Measurements from ENCODE around the gene TIGD6. TPM values are rescaled to one million over a fixed set of nuclear protein-coding genes. Genes with fewer than 3 reads are reported as not detected.

The TIGD6 gene
- total RNA-seq, 5 donors from 2014 or later (not counting 1 experiment from before 2014, with no cell fraction given): 1.7 to 4.5 (median 4.0) TPM

DNA sequence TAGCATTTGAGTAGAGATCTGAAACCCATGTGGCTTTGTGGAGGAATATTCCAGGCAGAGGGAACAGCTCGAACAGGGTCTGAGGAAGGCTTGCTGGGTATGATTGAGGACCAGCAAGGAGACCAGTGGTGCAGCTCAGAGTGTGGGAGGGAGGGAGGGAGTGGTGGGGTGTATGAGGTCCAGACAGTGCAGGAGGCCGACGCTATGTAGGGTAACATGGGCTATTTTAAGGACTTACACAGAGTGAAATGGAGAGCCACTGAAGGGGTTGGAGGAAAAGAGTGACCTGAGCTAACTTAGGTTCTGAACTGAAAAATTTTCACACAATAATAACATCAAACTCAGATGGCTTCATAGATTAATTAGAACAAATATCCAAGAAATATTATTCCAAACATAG lies 42.0 kb upstream of the TIGD6 start:
- no peak overlapping the region for H3K4me3 ChIP-seq (ENCODE audit: control insufficient read depth in 1 of 2, extremely low read depth in 1 of 2, low read length in 1 of 2)
- no peaks in the 10 kb centered on the region for H3K27me3 Mint-ChIP-seq
- H3K9me3 ChIP-seq: no peaks in the 10 kb centered on the region
- no peak for ATAC-seq (replicated peaks in 1 of 4)
- 100% methylated on average over 1 of the region's 3 CpGs for WGBS (ENCODE audit: insufficient coverage)
- H3K27ac ChIP-seq (ENCODE audit: low read length): no peak overlapping the region
- H3K4me1 Mint-ChIP-seq: peaks cover 18 to 35% (median 26%) of the 10 kb centered on the region in 3 donors
- CTCF ChIA-PET: no interaction called here
- peaks cover 9 to 86% of the 10 kb centered on the region in 2 donors for H3K36me3 ChIP-seq (ENCODE audit: control insufficient read depth in 2 of 2, extremely low read depth in 1 of 2, insufficient read depth in 1 of 2, low read length in 1 of 2)
- peaks cover 0 to 3% of the 10 kb centered on the region in 2 experiments for H3K27me3 ChIP-seq (replicated peaks in 1 of 2; ENCODE audit: control insufficient read depth in 2 of 2, extremely low read depth in 1 of 2, insufficient read depth in 2 of 2, low read length in 1 of 2)
- H3K4me1 ChIP-seq (ENCODE audit: control insufficient read depth in 1 of 2, extremely low read depth in 1 of 2, insufficient read depth in 2 of 2, low read length in 2 of 2): peaks cover 2 to 23% of the 10 kb centered on the region in 2 experiments
- H3K9me3 Mint-ChIP-seq: no peaks in the 10 kb centered on the region
- H3K27ac Mint-ChIP-seq: peak overlapping the region in 1 of 2 donors; percentile 16
- POLR2A ChIA-PET: interaction anchor here in 1 of 2 donors (0.6 kb wide), 1 partner anchor 120 kb away, joined by 4 read pairs; no protein-coding TSS in a partner anchor
- no peak overlapping the region for H3K4me3 Mint-ChIP-seq
- no peak for DNase-seq
- H3K36me3 Mint-ChIP-seq: peaks cover 74% of the 10 kb centered on the region

DNA sequence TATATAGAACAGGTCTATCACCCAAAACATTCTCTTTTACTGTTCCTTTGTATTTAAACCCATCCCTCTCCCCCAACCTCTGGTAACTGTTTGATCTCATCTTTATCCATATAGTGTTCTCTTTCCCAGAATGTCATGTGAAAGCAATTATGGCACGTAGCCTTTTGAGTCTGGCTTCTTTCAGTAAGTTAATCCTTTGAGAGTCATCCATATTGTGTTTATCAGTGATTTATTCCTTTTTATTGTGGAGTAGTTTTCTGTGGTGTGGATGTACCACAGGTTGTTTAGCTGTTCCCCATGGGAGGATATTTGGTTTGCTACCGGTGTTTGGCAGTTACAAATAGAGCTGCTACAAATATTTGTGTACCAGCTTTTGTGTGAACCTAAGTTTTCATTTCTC lies 38.1 kb upstream of the TIGD6 start:
- H3K4me1 Mint-ChIP-seq: peaks cover 11 to 13% (median 12%) of the 10 kb centered on the region in 3 donors
- ChIA-PET CTCF (no interaction called here), POLR2A (interaction anchor here in 1 of 2 donors (0.6 kb wide), 1 partner anchor 1199 kb away, joined by 3 read pairs; no protein-coding TSS in a partner anchor)
- Histone ChIP-seq H3K27me3 (replicated peaks in 1 of 2; ENCODE audit: control insufficient read depth in 2 of 2, extremely low read depth in 1 of 2, insufficient read depth in 2 of 2, low read length in 1 of 2) (no peaks in the 10 kb centered on the region), H3K27ac (ENCODE audit: low read length) (no peak overlapping the region), H3K36me3 (ENCODE audit: control insufficient read depth in 2 of 2, extremely low read depth in 1 of 2, insufficient read depth in 1 of 2, low read length in 1 of 2) (peaks cover 11 to 95% of the 10 kb centered on the region in 2 donors), H3K4me1 (ENCODE audit: control insufficient read depth in 1 of 2, extremely low read depth in 1 of 2, insufficient read depth in 2 of 2, low read length in 2 of 2) (peaks cover 2 to 4% of the 10 kb centered on the region in 2 experiments), H3K9me3 (no peaks in the 10 kb centered on the region), H3K4me3 (ENCODE audit: control insufficient read depth in 1 of 2, extremely low read depth in 1 of 2, low read length in 1 of 2) (no peak overlapping the region)
- H3K9me3 Mint-ChIP-seq: no peaks in the 10 kb centered on the region
- H3K36me3 Mint-ChIP-seq: peaks cover 84% of the 10 kb centered on the region
- H3K27me3 Mint-ChIP-seq: no peaks in the 10 kb centered on the region
- ATAC-seq (replicated peaks in 1 of 4) (no peak), DNase-seq (no peak)
- WGBS (ENCODE audit: insufficient coverage): no CpG with 5 or more reads among the region's 2 CpGs
- H3K4me3 Mint-ChIP-seq: no peak overlapping the region
- peak overlapping the region in 1 of 2 donors; percentile 60 for H3K27ac Mint-ChIP-seq

DNA sequence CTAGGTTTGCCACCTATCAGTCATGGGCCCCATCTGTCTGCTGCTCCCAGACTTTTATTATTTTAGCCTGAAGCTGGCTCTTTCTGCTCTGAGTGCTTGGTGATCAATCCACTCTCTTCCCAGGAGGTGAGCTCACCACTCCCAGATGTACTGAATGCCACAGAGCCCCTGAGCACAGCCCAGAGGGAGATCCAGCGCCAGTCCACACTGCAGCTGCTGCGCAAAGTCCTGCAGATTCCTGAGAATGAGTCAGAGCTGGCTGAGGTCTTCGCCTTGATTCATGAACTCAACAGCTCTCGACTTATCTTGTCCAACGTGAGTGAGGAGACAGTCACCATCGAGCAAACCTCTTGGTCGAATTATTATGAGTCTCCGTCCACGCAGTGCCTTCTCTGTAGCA lies 36.1 kb upstream of the TIGD6 start:
- DNase-seq (no peak), ATAC-seq (replicated peaks in 1 of 4) (no peak)
- H3K36me3 ChIP-seq (ENCODE audit: control insufficient read depth in 2 of 2, extremely low read depth in 1 of 2, insufficient read depth in 1 of 2, low read length in 1 of 2): peaks cover 7 to 97% of the 10 kb centered on the region in 2 donors
- no peak overlapping the region for H3K27ac ChIP-seq (ENCODE audit: low read length)
- H3K9me3 ChIP-seq: no peaks in the 10 kb centered on the region
- H3K27me3 ChIP-seq (replicated peaks in 1 of 2; ENCODE audit: control insufficient read depth in 2 of 2, extremely low read depth in 1 of 2, insufficient read depth in 2 of 2, low read length in 1 of 2): no peaks in the 10 kb centered on the region
- no peaks in the 10 kb centered on the region for H3K4me1 ChIP-seq (ENCODE audit: control insufficient read depth in 1 of 2, extremely low read depth in 1 of 2, insufficient read depth in 2 of 2, low read length in 2 of 2)
- peaks cover 0 to 5% (median 2%) of the 10 kb centered on the region in 3 donors for H3K4me1 Mint-ChIP-seq
- H3K36me3 Mint-ChIP-seq: peaks cover 82% of the 10 kb centered on the region
- ChIA-PET POLR2A (no interaction called here), CTCF (no interaction called here)
- WGBS (ENCODE audit: insufficient coverage): 96% methylated on average over 7 of the region's 9 CpGs
- no peak overlapping the region for H3K4me3 Mint-ChIP-seq
- H3K27me3 Mint-ChIP-seq: no peaks in the 10 kb centered on the region
- H3K9me3 Mint-ChIP-seq: no peaks in the 10 kb centered on the region
- no peak overlapping the region for H3K4me3 ChIP-seq (ENCODE audit: control insufficient read depth in 1 of 2, extremely low read depth in 1 of 2, low read length in 1 of 2)
- H3K27ac Mint-ChIP-seq: no peak overlapping the region

DNA sequence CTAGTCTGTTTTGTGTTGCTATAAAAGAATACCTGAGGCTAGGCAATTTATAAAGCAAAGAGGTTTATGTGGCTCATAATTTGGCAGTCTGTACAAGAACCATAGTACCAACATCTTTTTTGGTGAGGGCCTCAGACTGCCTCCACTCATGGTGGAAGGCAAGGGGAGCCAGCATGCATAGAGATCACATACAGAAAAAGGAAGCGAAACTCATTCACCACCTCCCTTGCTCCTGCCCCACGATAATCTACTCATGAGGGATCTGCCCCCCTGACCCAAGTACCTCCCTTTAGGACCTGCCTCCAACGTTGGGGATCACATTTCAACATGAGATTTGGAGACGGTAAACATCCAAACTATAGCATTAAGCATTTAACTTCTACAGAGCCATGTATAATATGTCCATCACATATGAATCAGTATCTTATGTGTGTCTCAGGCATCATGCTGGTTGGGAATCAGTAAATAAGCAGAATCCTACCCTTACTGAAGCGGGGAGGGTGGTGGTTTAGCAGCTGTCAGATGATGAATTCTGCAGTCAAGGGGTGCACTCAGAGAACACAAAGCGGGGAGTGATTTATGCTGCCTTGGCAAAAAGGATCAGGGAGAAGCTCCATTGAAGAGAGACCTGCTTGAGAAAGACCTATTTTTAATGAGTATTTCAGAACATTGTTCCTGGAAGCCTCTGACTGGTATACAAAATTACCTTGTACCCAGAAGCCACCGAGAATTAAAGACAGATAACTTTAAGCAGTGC lies 34.9 kb upstream of the TIGD6 start:
- H3K9me3 ChIP-seq: no peaks in the 10 kb centered on the region
- ATAC-seq (replicated peaks in 1 of 4) (no peak), DNase-seq (no peak)
- 100% methylated on average over 2 of the region's 7 CpGs for WGBS (ENCODE audit: insufficient coverage)
- H3K4me3 ChIP-seq (ENCODE audit: control insufficient read depth in 1 of 2, extremely low read depth in 1 of 2, low read length in 1 of 2): no peak overlapping the region
- H3K4me3 Mint-ChIP-seq: no peak overlapping the region
- POLR2A ChIA-PET: interaction anchor here in 1 of 2 donors (0.5 kb wide), 1 partner anchor 33 kb away, joined by 3 read pairs; no protein-coding TSS in a partner anchor
- no peak overlapping the region for H3K27ac Mint-ChIP-seq
- no peaks in the 10 kb centered on the region for H3K27me3 ChIP-seq (replicated peaks in 1 of 2; ENCODE audit: control insufficient read depth in 2 of 2, extremely low read depth in 1 of 2, insufficient read depth in 2 of 2, low read length in 1 of 2)
- H3K9me3 Mint-ChIP-seq: no peaks in the 10 kb centered on the region
- CTCF ChIA-PET: no interaction called here
- no peak overlapping the region for H3K27ac ChIP-seq (ENCODE audit: low read length)
- H3K36me3 ChIP-seq (ENCODE audit: control insufficient read depth in 2 of 2, extremely low read depth in 1 of 2, insufficient read depth in 1 of 2, low read length in 1 of 2): peaks cover 7 to 97% of the 10 kb centered on the region in 2 donors
- H3K4me1 ChIP-seq (ENCODE audit: control insufficient read depth in 1 of 2, extremely low read depth in 1 of 2, insufficient read depth in 2 of 2, low read length in 2 of 2): no peaks in the 10 kb centered on the region
- peaks cover 80% of the 10 kb centered on the region for H3K36me3 Mint-ChIP-seq
- H3K27me3 Mint-ChIP-seq: no peaks in the 10 kb centered on the region
- H3K4me1 Mint-ChIP-seq: peaks cover 0 to 5% (median 2%) of the 10 kb centered on the region in 3 donors

DNA sequence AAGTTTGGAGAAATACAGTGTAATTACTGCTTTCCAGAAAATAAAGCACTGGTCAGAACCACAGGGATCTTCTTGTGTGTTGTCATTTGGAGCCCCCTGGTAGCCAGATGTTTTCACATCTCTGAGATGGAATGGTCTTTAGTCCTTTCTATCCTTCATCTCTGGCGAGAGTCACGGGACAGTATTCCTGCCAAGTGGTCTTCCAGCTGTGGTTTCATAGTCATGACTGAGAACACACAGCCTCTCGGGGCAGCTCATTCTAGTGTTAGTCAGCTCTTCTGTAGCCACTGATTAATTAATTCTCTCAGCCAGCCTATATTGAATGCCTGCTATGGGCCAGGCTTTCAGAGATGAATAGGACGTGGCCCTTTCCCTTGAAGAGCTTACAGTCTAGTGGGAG lies 34.2 kb upstream of the TIGD6 start:
- no peaks in the 10 kb centered on the region for H3K9me3 ChIP-seq
- no peak for ATAC-seq (replicated peaks in 1 of 4)
- H3K36me3 Mint-ChIP-seq: peaks cover 78% of the 10 kb centered on the region
- 94% methylated on average over 3 of the region's 4 CpGs for WGBS (ENCODE audit: insufficient coverage)
- no peaks in the 10 kb centered on the region for H3K4me1 ChIP-seq (ENCODE audit: control insufficient read depth in 1 of 2, extremely low read depth in 1 of 2, insufficient read depth in 2 of 2, low read length in 2 of 2)
- no peaks in the 10 kb centered on the region for H3K27me3 ChIP-seq (replicated peaks in 1 of 2; ENCODE audit: control insufficient read depth in 2 of 2, extremely low read depth in 1 of 2, insufficient read depth in 2 of 2, low read length in 1 of 2)
- DNase-seq: no peak
- CTCF ChIA-PET: no interaction called here
- no peaks in the 10 kb centered on the region for H3K27me3 Mint-ChIP-seq
- H3K27ac Mint-ChIP-seq: no peak overlapping the region
- no peaks in the 10 kb centered on the region for H3K9me3 Mint-ChIP-seq
- H3K4me3 ChIP-seq (ENCODE audit: control insufficient read depth in 1 of 2, extremely low read depth in 1 of 2, low read length in 1 of 2): no peak overlapping the region
- H3K4me3 Mint-ChIP-seq: no peak overlapping the region
- H3K27ac ChIP-seq (ENCODE audit: low read length): no peak overlapping the region
- peaks cover 7 to 96% of the 10 kb centered on the region in 2 donors for H3K36me3 ChIP-seq (ENCODE audit: control insufficient read depth in 2 of 2, extremely low read depth in 1 of 2, insufficient read depth in 1 of 2, low read length in 1 of 2)
- POLR2A ChIA-PET: no interaction called here
- peaks cover 0 to 5% (median 2%) of the 10 kb centered on the region in 3 donors for H3K4me1 Mint-ChIP-seq

DNA sequence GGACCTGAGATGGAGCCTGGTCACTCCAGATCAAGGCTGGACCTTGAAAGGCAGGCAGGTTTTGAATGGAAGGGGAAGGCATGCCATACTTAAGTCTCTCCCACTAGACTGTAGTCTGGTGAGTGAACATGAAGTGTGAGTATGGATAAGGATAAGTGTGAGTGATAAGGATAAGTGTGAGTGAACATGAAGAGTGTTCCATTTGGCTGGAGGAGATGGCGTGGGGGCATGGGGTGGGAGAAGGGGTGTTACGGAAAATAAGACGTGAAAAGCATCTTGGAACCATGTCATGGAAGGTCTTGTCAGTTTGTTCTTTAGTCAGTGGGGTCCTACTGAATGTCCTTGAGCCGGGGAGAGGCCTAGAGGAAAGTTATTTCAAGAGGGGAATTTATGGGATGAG lies 32.9 kb upstream of the TIGD6 start:
- H3K4me3 ChIP-seq (ENCODE audit: control insufficient read depth in 1 of 2, extremely low read depth in 1 of 2, low read length in 1 of 2): no peak overlapping the region
- no peaks in the 10 kb centered on the region for H3K4me1 Mint-ChIP-seq
- no peak for DNase-seq
- peaks cover 7 to 95% of the 10 kb centered on the region in 2 donors for H3K36me3 ChIP-seq (ENCODE audit: control insufficient read depth in 2 of 2, extremely low read depth in 1 of 2, insufficient read depth in 1 of 2, low read length in 1 of 2)
- no peaks in the 10 kb centered on the region for H3K27me3 Mint-ChIP-seq
- ATAC-seq (replicated peaks in 1 of 4): no peak
- H3K27ac Mint-ChIP-seq: peak overlapping the region in 1 of 2 donors; percentile 40
- no peaks in the 10 kb centered on the region for H3K9me3 Mint-ChIP-seq
- H3K4me3 Mint-ChIP-seq: no peak overlapping the region
- ChIA-PET POLR2A (no interaction called here), CTCF (no interaction called here)
- H3K36me3 Mint-ChIP-seq: peaks cover 78% of the 10 kb centered on the region
- H3K27me3 ChIP-seq (replicated peaks in 1 of 2; ENCODE audit: control insufficient read depth in 2 of 2, extremely low read depth in 1 of 2, insufficient read depth in 2 of 2, low read length in 1 of 2): no peaks in the 10 kb centered on the region
- no peaks in the 10 kb centered on the region for H3K9me3 ChIP-seq
- H3K27ac ChIP-seq (ENCODE audit: low read length): no peak overlapping the region
- 99% methylated on average over 4 of the region's 4 CpGs for WGBS (ENCODE audit: insufficient coverage)
- no peaks in the 10 kb centered on the region for H3K4me1 ChIP-seq (ENCODE audit: control insufficient read depth in 1 of 2, extremely low read depth in 1 of 2, insufficient read depth in 2 of 2, low read length in 2 of 2)

Data from T-cell (primary cell).